ENCODE results near the gene SLC6A8.

GRCh38 chrX:153696100-153696499 lies 8.4 kb downstream of the SLC6A8 start:
- TF ChIP-seq CTCF (IDR thresholded peaks at IDR 0.05) (no peak), POLR2A (IDR thresholded peaks at IDR 0.05) (no peak)
